B cell (primary cell): ENCODE measurements around the gene PDE11A. TPM values are rescaled to one million over a fixed set of nuclear protein-coding genes. Genes with fewer than 3 reads are reported as not detected.

Source experiments
- ATAC-seq: fragments of 200-7000 bp; cut with Tn5 transposase; one replicate; pipeline ENCODE4 v1.10.0; 2021; ENCODE audit warnings: low read depth, mild to moderate bottlenecking, moderate number of reproducible peaks, moderate library complexity
- CTCF ChIA-PET: fragments of 350-600 bp; sonication (Branson Sonifier 250); formaldehyde crosslinking; loops from one replicate; lab custom pipeline; 2021; ENCODE audit warnings: antibody characterized with exemption, inconsistent platforms; lab: Charles Lee
- POLR2A ChIA-PET: fragments of 350-600 bp; sonication (Branson Sonifier 250); formaldehyde crosslinking; loops from one replicate; lab custom pipeline; 2021; ENCODE audit warnings: antibody characterized with exemption; lab: Charles Lee
- DNase-seq: peaks from one replicate; pipeline ENCODE4 v3.0.0; 2013
- H2AFZ ChIP-seq: 2 replicates; pipeline ENCODE4 v1.6.1; 2012; ENCODE audit warnings: mild to moderate bottlenecking, low read depth, low read length; ENCODE audit not compliant: insufficient read depth, poor library complexity, severe bottlenecking
- H3K27ac ChIP-seq, 2 donors: 1 replicate in 1 of 2; 2 replicates in 1 of 2; pipeline ENCODE4 v1.5.1; 2012 to 2013; ENCODE audit warnings: low read length in 2 of 2, mild to moderate bottlenecking in 2 of 2, moderate library complexity in 1 of 2
- H3K27me3 ChIP-seq, 4 experiments: fragments of 200-600 bp in 1 of 4; sonication (generic) in 1 of 4; replicated peaks in 1 of 4; 1 replicate in 2 of 4; 2 replicates in 2 of 4; pipeline versions ENCODE4 v1.6.1 to v1.7.0; 2013 to 2016; ENCODE audit warnings: low read length in 3 of 4, mild to moderate bottlenecking in 2 of 4, mixed read lengths in 1 of 4, moderate library complexity in 1 of 4; ENCODE audit not compliant: insufficient read depth in 4 of 4, control insufficient read depth in 3 of 4; ENCODE audit errors: control extremely low read depth in 1 of 4
- H3K36me3 ChIP-seq, 2 experiments: replicated peaks in 1 of 2; 1 replicate in 1 of 2; 2 replicates in 1 of 2; pipeline versions ENCODE4 v1.6.1 to v1.7.1; 2013; ENCODE audit warnings: low read length in 1 of 2; ENCODE audit not compliant: insufficient read depth in 2 of 2, control insufficient read depth in 1 of 2; ENCODE audit errors: control extremely low read depth in 1 of 2, extremely low read depth in 1 of 2
- H3K4me1 ChIP-seq, 2 donors: fragments of 200-600 bp in 1 of 2; sonication (generic) in 1 of 2; 1 replicate in 1 of 2; 2 replicates in 1 of 2; pipeline versions ENCODE4 v1.5.1 to v1.6.1; 2013 to 2017; ENCODE audit warnings: low read length in 2 of 2; ENCODE audit not compliant: control insufficient read depth in 2 of 2, insufficient read depth in 2 of 2
- H3K4me2 ChIP-seq: replicated peaks from 2 replicates; pipeline ENCODE3; 2012; ENCODE audit warnings: mild to moderate bottlenecking, low read depth, low read length; ENCODE audit not compliant: poor library complexity, severe bottlenecking
- H3K4me3 ChIP-seq, 5 experiments: fragments of 200-600 bp in 1 of 5; sonication (generic) in 1 of 5; 1 replicate in 3 of 5; 2 replicates in 2 of 5; pipeline versions ENCODE4 v1.5.1 to v1.7.0; 2011 to 2016; ENCODE audit warnings: low read length in 4 of 5, mild to moderate bottlenecking in 4 of 5, low read depth in 2 of 5, control low read depth in 1 of 5, moderate library complexity in 1 of 5; ENCODE audit not compliant: insufficient read depth in 1 of 5; ENCODE audit errors: control extremely low read depth in 1 of 5, extremely low read depth in 1 of 5
- H3K79me2 ChIP-seq: fragments of 200-600 bp; sonication (generic); one replicate; pipeline ENCODE4 v1.6.0; 2016; ENCODE audit warnings: low read length; ENCODE audit not compliant: control insufficient read depth, insufficient read depth
- H3K9ac ChIP-seq: fragments of 200-600 bp; sonication (generic); 2 replicates; pipeline ENCODE4 v1.6.1; 2017; ENCODE audit warnings: mild to moderate bottlenecking, low read length, moderate library complexity
- H3K9me3 ChIP-seq, 3 donors: one replicate each; pipeline versions ENCODE4 v1.6.1 to v1.7.1; 2013; ENCODE audit warnings: low read length in 2 of 3; ENCODE audit not compliant: control insufficient read depth in 2 of 3, insufficient read depth in 1 of 3; ENCODE audit errors: control extremely low read depth in 1 of 3
- H4K20me1 ChIP-seq: 2 replicates; pipeline ENCODE4 v1.6.0; 2012; ENCODE audit warnings: mild to moderate bottlenecking, low read length; ENCODE audit not compliant: insufficient read depth, control insufficient read depth, poor library complexity, severe bottlenecking
- H3K27ac Mint-ChIP-seq: one replicate; pipeline ENCODE4 v1.8.0; 2021; ENCODE audit warnings: mixed read lengths
- H3K27me3 Mint-ChIP-seq: one replicate; pipeline ENCODE4 v1.8.0; 2021; ENCODE audit warnings: mixed read lengths
- H3K4me1 Mint-ChIP-seq: one replicate; pipeline ENCODE4 v1.8.0; 2021; ENCODE audit warnings: mixed read lengths
- H3K4me3 Mint-ChIP-seq: one replicate; pipeline ENCODE4 v1.8.0; 2021; ENCODE audit warnings: mixed read lengths
- H3K9me3 Mint-ChIP-seq: one replicate; pipeline ENCODE4 v1.8.0; 2022; ENCODE audit warnings: mixed read lengths; ENCODE audit not compliant: insufficient read depth
- CTCF ChIP-seq: fragments of 200-600 bp; IDR thresholded peaks from one replicate; pipeline ENCODE4 v1.8.0; 2022; ENCODE audit warnings: antibody characterized with exemption, mild to moderate bottlenecking
- EZH2 ChIP-seq: IDR thresholded peaks from 2 replicates; pipeline ENCODE4 v1.6.1; 2012; ENCODE audit warnings: borderline replicate concordance, low read depth, mild to moderate bottlenecking, moderate library complexity, low read length; ENCODE audit not compliant: insufficient read depth, poor library complexity, severe bottlenecking
- WGBS: methylation state at CpG from one replicate; pipeline ENCODE4 v1.1.5; 2013; ENCODE audit warnings: missing lambda C conversion rate; ENCODE audit not compliant: insufficient coverage; 5-methylcytosine and 5-hydroxymethylcytosine counted together
- intact Hi-C: fragments of 100-400 bp; cut with micrococcal nuclease; formaldehyde crosslinking; loops from one replicate; pipeline ENCODE4 v1.10.0; 2022
- polyA plus RNA-seq: library from polyadenylated mRNA; depleted of rRNA; stranded (reverse); fragments of >200 nt; gene quantifications from 2 replicates; pipeline ENCODE4 v1.2.3, GENCODE V29; 2012
- total RNA-seq, 2 donors: library from RNA; stranded (reverse); fragments of 120-200 nt in 1 of 2; gene quantifications; 1 replicate in 1 of 2; 2 replicates in 1 of 2; pipeline versions ENCODE4 v1.2.3 to v1.2.4, GENCODE V29; 2013 to 2022

PDE11A gene
- total and polyA plus RNA-seq, 2 donors (not counting 1 experiment from before 2014, with no cell fraction given): 0.25 TPM; not detected in 1

DNA sequence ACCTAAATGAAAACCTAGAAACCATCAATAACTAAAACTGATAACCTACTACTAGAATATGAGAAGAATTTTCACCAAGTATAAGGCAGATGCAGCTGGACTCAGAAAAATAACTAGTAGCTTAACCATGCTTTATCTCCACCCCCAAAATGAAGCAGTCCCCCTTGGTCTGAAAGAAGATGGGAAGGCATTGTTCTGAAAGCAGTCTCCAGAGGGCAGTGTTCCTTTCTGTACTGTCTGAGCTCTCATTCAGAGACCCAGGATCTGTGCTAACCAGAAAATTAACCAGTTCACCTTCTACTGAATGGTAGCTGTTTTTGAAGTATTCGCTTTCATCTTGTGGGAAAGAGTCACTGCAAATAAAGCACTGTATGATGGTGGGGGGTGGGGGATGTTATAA lies 273.0 kb downstream of the PDE11A start:
- no peaks in the 10 kb centered on the region for H3K79me2 ChIP-seq
- H3K4me1 ChIP-seq: no peaks in the 10 kb centered on the region
- H3K27ac ChIP-seq: no peak overlapping the region
- CTCF ChIA-PET: no interaction called here
- Mint-ChIP-seq H3K27ac (no peak overlapping the region), H3K4me1 (no peaks in the 10 kb centered on the region), H3K27me3 (peaks cover 37% of the 10 kb centered on the region), H3K9me3 (no peaks in the 10 kb centered on the region), H3K4me3 (no peak overlapping the region)
- no peak overlapping the region for H2AFZ ChIP-seq
- H3K36me3 ChIP-seq: no peaks in the 10 kb centered on the region
- no peak overlapping the region for H3K4me2 ChIP-seq
- intact Hi-C loops: no loop called here
- peaks cover 0 to 6% (median 2%) of the 10 kb centered on the region in 4 experiments for H3K27me3 ChIP-seq
- H3K9me3 ChIP-seq: peaks cover 0 to 1% (median 0%) of the 10 kb centered on the region in 3 donors
- H3K4me3 ChIP-seq: no peak overlapping the region
- no peak for DNase-seq
- POLR2A ChIA-PET: no interaction called here
- no peaks in the 10 kb centered on the region for H4K20me1 ChIP-seq
- WGBS: no CpG with 5 or more reads among the region's 1 CpG
- ATAC-seq: no peak
- H3K9ac ChIP-seq: no peak overlapping the region
- TF ChIP-seq CTCF (peak; percentile 18), EZH2 (no peak)

- Histone ChIP-seq H3K4me2 (no peak overlapping the region), H3K9ac (no peak overlapping the region), H3K36me3 (no peaks in the 10 kb centered on the region), H4K20me1 (no peaks in the 10 kb centered on the region), H3K4me1 (no peaks in the 10 kb centered on the region), H3K27ac (no peak overlapping the region), H3K9me3 (no peaks in the 10 kb centered on the region), H3K27me3 (peaks cover 0 to 6% (median 2%) of the 10 kb centered on the region in 4 experiments), H2AFZ (no peak overlapping the region), H3K4me3 (no peak overlapping the region), H3K79me2 (no peaks in the 10 kb centered on the region)
- Mint-ChIP-seq H3K27me3 (peaks cover 34% of the 10 kb centered on the region), H3K9me3 (no peaks in the 10 kb centered on the region), H3K27ac (no peak overlapping the region), H3K4me3 (no peak overlapping the region), H3K4me1 (no peaks in the 10 kb centered on the region)
- CTCF ChIA-PET: interaction anchor here (1.5 kb wide), 1 partner anchor 18 kb away, joined by 4 read pairs; no protein-coding TSS in a partner anchor
- DNase-seq (no peak), ATAC-seq (no peak)
- POLR2A ChIA-PET: no interaction called here
- 56% methylated on average over 1 of the region's 1 CpG for WGBS
- intact Hi-C loops: no loop called here
- TF ChIP-seq CTCF (no peak), EZH2 (no peak)
Measured at GRCh38 chr2:177797808-177798207, 274.8 kb downstream of the PDE11A start.
